Lower leg skin (tissue), 3 donors: Measurements from ENCODE around the gene STAT5B.

Experiments used
- CTCF ChIP-seq, 3 donors: fragments of 450-650 bp; IDR thresholded peaks; one replicate each; pipeline ENCODE4 v1.5.1; 2016; ENCODE audit warnings: antibody characterized with exemption in 3 of 3, mild to moderate bottlenecking in 3 of 3, moderate library complexity in 2 of 3
- POLR2A ChIP-seq, 2 donors: fragments of 450-650 bp; IDR thresholded peaks; one replicate each; pipeline ENCODE4 v1.6.1; 2016 to 2017; ENCODE audit warnings: antibody characterized with exemption in 2 of 2, mild to moderate bottlenecking in 1 of 2, moderate library complexity in 1 of 2

GRCh38 chr17:42286411-42287221, 10.4 kb upstream of the STAT5B start:
- TF ChIP-seq POLR2A (IDR thresholded peaks at IDR 0.05) = no peak
- no peak for TF ChIP-seq CTCF (IDR thresholded peaks at IDR 0.05)
